Ovary (tissue), 9 donors: ENCODE measurements around the gene SMTNL2. TPM values are rescaled to one million over a fixed set of nuclear protein-coding genes. Genes with fewer than 3 reads are reported as not detected.
"Not testable (repeated sequence)": the region's sequence is repeated elsewhere in the genome, so short reads cannot be mapped to it uniquely, and the experiment has no call there.

ENCODE experiments used
- DNase-seq, 5 donors: peaks; one replicate each; pipeline ENCODE4 v3.0.0-alpha.2; 2019 to 2020
- H3K27ac ChIP-seq, 2 donors: fragments of 200-600 bp; one replicate each; pipeline versions ENCODE4 v1.5.1 to v1.8.0; 2019 to 2022
- H3K27me3 ChIP-seq: fragments of 200-600 bp; one replicate; pipeline ENCODE4 v1.8.0; 2022
- H3K36me3 ChIP-seq: fragments of 200-600 bp; sonication (generic); one replicate; pipeline ENCODE4 v1.5.1; 2019
- H3K4me1 ChIP-seq: one replicate; pipeline ENCODE4 v1.8.1; 2013; ENCODE audit warnings: mild to moderate bottlenecking, moderate library complexity; ENCODE audit not compliant: insufficient read depth
- H3K4me3 ChIP-seq: fragments of 200-600 bp; sonication (generic); one replicate; pipeline ENCODE4 v1.5.1; 2017
- H3K9me3 ChIP-seq, 2 donors: fragments of 200-600 bp in 1 of 2; sonication (generic) in 1 of 2; one replicate each; pipeline versions ENCODE4 v1.5.1 to v1.8.1; 2013 to 2019; ENCODE audit warnings: mild to moderate bottlenecking in 1 of 2, moderate library complexity in 1 of 2
- EP300 ChIP-seq: sonication (generic); formaldehyde crosslinking; IDR thresholded peaks from one replicate; pipeline ENCODE4 v1.6.1; 2017; ENCODE audit warnings: antibody characterized with exemption
- POLR2A ChIP-seq: fragments of 450-650 bp; IDR thresholded peaks from one replicate; pipeline ENCODE4 v1.6.1; 2017; ENCODE audit warnings: antibody characterized with exemption, mild to moderate bottlenecking, moderate library complexity
- WGBS, 3 donors: extraction: QIAGEN DNeasy Blood & Tissue Kit in 1 of 3; methylation state at CpG; one replicate each; pipeline versions ENCODE4 v1.1.5 to v1.1.7; 2013 to 2017; 5-methylcytosine and 5-hydroxymethylcytosine counted together
- intact Hi-C, 4 donors: fragments of 100-400 bp; cut with DNase I; formaldehyde crosslinking; loops; one replicate each; pipeline versions ENCODE4 v1.11.0 to v1.15.1; 2022 to 2023
- polyA plus RNA-seq, 2 donors: library from polyadenylated mRNA; stranded (reverse); fragments of 200-250 nt in 1 of 2; fragments of 350-450 nt in 1 of 2; fragmentation: Illumina TruSeq in 1 of 2; extraction: RNeasy Lipid Tissue Mini Kit (QIAGEN cat#74804) in 1 of 2; gene quantifications; one replicate each; pipeline ENCODE4 v1.2.3, GENCODE V29; 2013 to 2014
- total RNA-seq, 7 donors: library from RNA; depleted of rRNA in 2 of 7; stranded (reverse); fragments of >200 nt in 2 of 7; fragmentation: NEBNext Ultra II Directional in 3 of 7; extraction: Animal tissue kit (Norgen Biotek cat#: 25700) in 3 of 7; gene quantifications; one replicate each; pipeline versions ENCODE4 v1.1.0 to v1.2.4, GENCODE V29; 2016 to 2023
- TF ChIP-seq, protein P1 (sequence below), 3 donors: fragments of 450-650 bp in 2 of 3; fragments of 200-600 bp in 1 of 3; IDR thresholded peaks; one replicate each; pipeline versions ENCODE4 v1.5.1 to v1.8.0; 2016 to 2022; ENCODE audit warnings: antibody characterized with exemption in 3 of 3, mild to moderate bottlenecking in 1 of 3
- donor health status: DM: no; HTN: no; CAD: no; lungs with moderate emphysema.
- donor health status: DM: no; HTN: no; CAD: no.
- donor health status: Bipolar disorder and iron deficiency.
- donor health status: DM: yes; HTN: yes; CAD: no.
- donor health status: DM: no; HTN: no; CAD: no.
- donor health status: DM: yes; HTN: yes; CAD: no.

Gene SMTNL2
- total and polyA plus RNA-seq, 9 donors = 3.7 to 34.3 (median 15.1) TPM

DNA sequence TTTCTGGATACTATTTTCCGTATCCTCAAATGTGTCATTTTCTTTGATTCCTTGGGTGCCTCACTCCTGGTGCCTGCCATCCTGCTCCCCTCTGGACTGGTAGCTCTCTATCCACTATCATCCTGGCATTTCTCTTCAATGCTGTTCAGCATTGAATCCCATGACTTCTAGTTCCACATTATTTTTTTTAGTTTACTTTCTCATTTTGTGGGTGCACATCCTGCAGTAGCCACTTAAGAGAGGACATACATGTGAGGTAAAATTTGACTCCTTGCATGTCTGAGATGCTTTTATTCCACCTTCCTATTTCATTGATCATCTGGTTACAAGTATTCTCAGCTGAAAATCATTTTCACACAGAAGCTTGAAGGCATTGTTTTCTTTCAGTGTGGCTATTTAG is 38.0 kb downstream of the SMTNL2 start:
- no peak overlapping the region for H3K4me3 ChIP-seq
- intact Hi-C loops = loop anchor here in 1 of 4 donors (10.0 kb wide), 1 partner anchor 198 kb away; no protein-coding TSS in a partner anchor
- peaks cover 1% of the 10 kb centered on the region for H3K4me1 ChIP-seq
- WGBS, 3 donors = 96 to 100% (median 100%) methylated on average over 1 of the region's 1 CpG
- H3K27me3 ChIP-seq = no peaks in the 10 kb centered on the region
- H3K9me3 ChIP-seq = no peaks in the 10 kb centered on the region
- H3K27ac ChIP-seq = no peak overlapping the region
- TF ChIP-seq POLR2A (no peak), EP300 (no peak)
- TF ChIP-seq, protein P1, sequence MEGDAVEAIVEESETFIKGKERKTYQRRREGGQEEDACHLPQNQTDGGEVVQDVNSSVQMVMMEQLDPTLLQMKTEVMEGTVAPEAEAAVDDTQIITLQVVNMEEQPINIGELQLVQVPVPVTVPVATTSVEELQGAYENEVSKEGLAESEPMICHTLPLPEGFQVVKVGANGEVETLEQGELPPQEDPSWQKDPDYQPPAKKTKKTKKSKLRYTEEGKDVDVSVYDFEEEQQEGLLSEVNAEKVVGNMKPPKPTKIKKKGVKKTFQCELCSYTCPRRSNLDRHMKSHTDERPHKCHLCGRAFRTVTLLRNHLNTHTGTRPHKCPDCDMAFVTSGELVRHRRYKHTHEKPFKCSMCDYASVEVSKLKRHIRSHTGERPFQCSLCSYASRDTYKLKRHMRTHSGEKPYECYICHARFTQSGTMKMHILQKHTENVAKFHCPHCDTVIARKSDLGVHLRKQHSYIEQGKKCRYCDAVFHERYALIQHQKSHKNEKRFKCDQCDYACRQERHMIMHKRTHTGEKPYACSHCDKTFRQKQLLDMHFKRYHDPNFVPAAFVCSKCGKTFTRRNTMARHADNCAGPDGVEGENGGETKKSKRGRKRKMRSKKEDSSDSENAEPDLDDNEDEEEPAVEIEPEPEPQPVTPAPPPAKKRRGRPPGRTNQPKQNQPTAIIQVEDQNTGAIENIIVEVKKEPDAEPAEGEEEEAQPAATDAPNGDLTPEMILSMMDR (IDR thresholded peaks at IDR 0.05) = no peak
- H3K36me3 ChIP-seq = no peaks in the 10 kb centered on the region
- DNase-seq = no peak

DNA sequence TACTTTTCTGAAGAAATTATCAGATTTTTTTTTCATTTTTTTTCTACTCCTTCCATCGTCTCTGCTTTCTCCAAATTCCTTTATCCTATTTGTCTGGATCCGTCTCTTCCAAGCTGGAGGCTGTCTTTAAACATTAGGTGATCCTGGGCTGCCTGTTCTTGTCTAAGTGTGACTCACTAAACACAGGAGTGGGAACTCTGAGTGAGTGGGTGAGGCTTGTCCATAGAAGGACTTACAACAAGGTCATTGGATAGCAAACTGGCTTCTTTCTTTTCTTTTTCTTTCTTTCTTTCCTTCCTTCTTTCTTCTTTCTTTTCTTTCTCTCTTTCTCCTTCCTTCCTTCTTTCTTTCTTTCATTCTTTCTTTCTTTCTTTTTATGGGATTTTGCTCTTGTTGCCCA is 38.9 kb downstream of the SMTNL2 start:
- WGBS, 3 donors = 29 to 47% (median 38%) methylated on average over 2 of the region's 2 CpGs
- TF ChIP-seq EP300 (no peak), POLR2A (no peak)
- TF ChIP-seq, protein P1 (IDR thresholded peaks at IDR 0.05) = no peak
- no peaks in the 10 kb centered on the region for H3K9me3 ChIP-seq
- H3K4me3 ChIP-seq = no peak overlapping the region
- DNase-seq = no peak
- no peaks in the 10 kb centered on the region for H3K36me3 ChIP-seq
- no peaks in the 10 kb centered on the region for H3K27me3 ChIP-seq
- intact Hi-C loops = loop anchor here in 1 of 4 donors (10.0 kb wide), 1 partner anchor 198 kb away; no protein-coding TSS in a partner anchor
- H3K4me1 ChIP-seq = peaks cover 1% of the 10 kb centered on the region
- H3K27ac ChIP-seq = no peak overlapping the region

DNA sequence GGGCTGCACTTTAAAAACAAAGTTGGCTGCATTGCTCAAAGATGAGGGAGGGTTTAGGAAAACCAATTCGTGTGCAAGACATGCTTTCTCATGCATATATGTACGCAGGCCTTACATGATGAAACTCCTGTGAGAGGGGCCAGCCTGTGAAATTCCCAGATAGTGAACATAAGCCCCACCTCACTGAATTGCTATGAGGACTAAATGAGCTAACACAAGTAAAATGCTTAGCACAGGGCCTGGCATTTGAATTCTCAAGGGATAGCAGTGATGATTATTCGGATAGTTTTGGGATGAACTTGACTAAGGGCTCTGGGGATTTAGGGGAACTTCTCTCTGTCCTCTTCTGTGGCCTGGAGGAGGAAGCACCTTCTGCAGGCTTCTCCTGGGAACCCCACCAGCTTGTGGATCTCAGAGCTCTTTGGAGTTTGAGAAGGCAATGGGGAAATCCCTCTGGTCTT is 40.2 kb downstream of the SMTNL2 start:
- H3K9me3 ChIP-seq, H3K4me1 ChIP-seq, H3K4me3 ChIP-seq, DNase-seq, H3K27me3 ChIP-seq, H3K36me3 ChIP-seq, H3K27ac ChIP-seq: not testable (repeated sequence)
- intact Hi-C loops = loop anchor here in 3 of 4 donors (2.0 to 10.0 kb wide), 3 partner anchors 58 to 200 kb away; no protein-coding TSS in a partner anchor
- 70 to 71% (median 70%) methylated on average over 3 of the region's 3 CpGs for WGBS, 3 donors

DNA sequence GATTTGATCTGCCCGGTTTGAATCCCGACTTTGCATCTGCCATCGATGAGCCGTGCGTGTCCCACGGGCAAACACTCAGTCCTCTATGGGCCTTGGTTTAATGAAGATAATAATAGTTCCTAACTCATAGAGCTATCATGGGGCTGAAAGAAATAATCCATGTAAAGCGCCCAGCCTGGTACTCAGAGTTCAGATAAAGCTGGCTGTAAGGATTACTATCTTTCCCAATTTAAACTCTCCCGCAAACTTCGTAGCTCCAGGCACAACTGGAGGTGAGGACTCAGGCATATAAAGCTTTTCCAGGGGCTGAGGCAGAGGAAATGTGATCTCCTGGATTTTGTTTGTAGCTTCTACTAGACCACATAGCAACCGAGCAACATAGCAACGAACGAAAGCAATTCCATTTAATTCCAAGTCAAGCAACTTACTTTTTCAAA is 40.9 kb downstream of the SMTNL2 start:
- WGBS, 3 donors = 62 to 75% (median 68%) methylated on average over 12 of the region's 12 CpGs
- no peak for DNase-seq
- Histone ChIP-seq H3K4me1 (peaks cover 1% of the 10 kb centered on the region), H3K36me3 (no peaks in the 10 kb centered on the region), H3K9me3 (no peaks in the 10 kb centered on the region), H3K4me3 (no peak overlapping the region), H3K27ac (no peak overlapping the region), H3K27me3 (no peaks in the 10 kb centered on the region)
- no peak for TF ChIP-seq POLR2A
- no peak for TF ChIP-seq EP300
- TF ChIP-seq, protein P1 (IDR thresholded peaks at IDR 0.05) = no peak
- intact Hi-C loops = loop anchor here (2.0 to 10.0 kb wide), 5 partner anchors 58 to 203 kb away; no protein-coding TSS in a partner anchor

DNA sequence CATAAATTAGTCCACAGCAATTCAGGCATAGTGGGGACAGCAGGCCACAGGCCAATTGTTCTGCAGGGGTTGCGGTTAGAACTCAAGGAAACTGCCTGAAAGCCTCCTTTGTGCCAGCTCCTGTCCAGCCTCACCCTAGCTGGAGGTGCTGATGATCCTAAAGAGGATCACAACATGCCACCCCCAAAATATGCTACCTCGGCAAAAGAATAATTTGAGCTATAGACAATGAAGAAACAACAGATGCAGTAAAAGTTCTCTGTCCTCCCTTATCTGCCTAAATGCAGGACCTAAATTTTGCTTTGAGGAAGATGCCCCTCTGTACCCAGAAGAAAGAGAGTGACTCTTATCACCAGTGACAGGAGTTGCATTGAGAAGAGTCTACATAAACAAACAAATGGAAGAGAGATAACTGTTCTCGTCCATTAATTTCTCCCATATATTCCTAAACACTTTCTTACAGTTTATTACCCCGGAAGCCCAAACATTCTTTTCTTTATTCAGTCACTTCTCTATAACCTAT is 42.5 kb downstream of the SMTNL2 start:
- H3K27me3 ChIP-seq = no peaks in the 10 kb centered on the region
- H3K4me3 ChIP-seq = no peak overlapping the region
- no peak for DNase-seq
- peaks cover 1% of the 10 kb centered on the region for H3K4me1 ChIP-seq
- intact Hi-C loops = loop anchor here in 3 of 4 donors (5.0 to 10.0 kb wide), 3 partner anchors 59 to 204 kb away; no protein-coding TSS in a partner anchor
- H3K9me3 ChIP-seq = no peaks in the 10 kb centered on the region
- WGBS, 3 donors = 67 to 70% (median 69%) methylated on average over 4 of the region's 4 CpGs
- no peak overlapping the region for H3K27ac ChIP-seq
- no peak for TF ChIP-seq EP300
- no peaks in the 10 kb centered on the region for H3K36me3 ChIP-seq
